Neural cell (in vitro differentiated cells): ENCODE measurements around the gene ITIH4.

Experiments
- CTCF ChIP-seq: fragments of 450-650 bp; IDR thresholded peaks from 2 replicates; pipeline ENCODE4 v1.5.1; 2014; ENCODE audit warnings: antibody characterized with exemption, mild to moderate bottlenecking, moderate library complexity; ENCODE audit not compliant: poor library complexity, severe bottlenecking
- EZH2 ChIP-seq: fragments of 200-600, 300-800 bp; shearing (Covaris generic), sonication (generic); IDR thresholded peaks from 2 replicates; pipeline ENCODE4 v1.6.1; 2014; ENCODE audit warnings: antibody characterized with exemption, low read length, borderline replicate concordance, mild to moderate bottlenecking; ENCODE audit not compliant: insufficient read depth, poor library complexity, severe bottlenecking
- POLR2AphosphoS5 ChIP-seq: IDR thresholded peaks from 2 replicates; pipeline ENCODE4 v1.6.1; 2012
- TAF1 ChIP-seq: IDR thresholded peaks from 2 replicates; pipeline ENCODE4 v1.6.1; 2012; ENCODE audit warnings: low read depth

GRCh38 chr3:52829482-52829881 lies 990 bp downstream of the ITIH4 start:
- no peak for TF ChIP-seq POLR2AphosphoS5
- TF ChIP-seq CTCF, result no peak
- no peak for TF ChIP-seq TAF1
- TF ChIP-seq EZH2, result no peak
